Stimulated activated memory B cell treated with anti-CD40 and anti-IgM and Interleukin-4, amounts not matched to agents 10 μg/mL and 1 μg/mL and 100 μg/mL, for 72 hours (primary cell): ENCODE measurements around the gene STAT1.

Experiments
- ATAC-seq: fragments of 150-1000 bp; cut with Tn5 transposase; 2 replicates; pipeline ENCODE4 v1.10.0; 2021
- H3K27ac Mint-ChIP-seq: one replicate; pipeline ENCODE4 v1.8.0; 2022; ENCODE audit warnings: mild to moderate bottlenecking, mixed read lengths
- H3K27me3 Mint-ChIP-seq: one replicate; pipeline ENCODE4 v1.8.0; 2022; ENCODE audit warnings: mixed read lengths
- H3K36me3 Mint-ChIP-seq: one replicate; pipeline ENCODE4 v1.8.0; 2022; ENCODE audit warnings: mixed read lengths
- H3K4me1 Mint-ChIP-seq: one replicate; pipeline ENCODE4 v1.8.0; 2022; ENCODE audit warnings: mixed read lengths
- H3K4me3 Mint-ChIP-seq: one replicate; pipeline ENCODE4 v1.8.0; 2022; ENCODE audit warnings: mild to moderate bottlenecking, moderate library complexity, mixed read lengths
- H3K9me3 Mint-ChIP-seq: one replicate; pipeline ENCODE4 v1.8.0; 2022; ENCODE audit warnings: mixed read lengths

The STAT1 gene

GRCh38 chr2:190942697-190943096 lies 71.3 kb downstream of the STAT1 start:
- Mint-ChIP-seq H3K9me3 (no peaks in the 10 kb centered on the region), H3K4me1 (peaks cover 11% of the 10 kb centered on the region), H3K4me3 (no peak overlapping the region), H3K27me3 (no peaks in the 10 kb centered on the region), H3K36me3 (peaks cover 6% of the 10 kb centered on the region), H3K27ac (no peak overlapping the region)
- no peak for ATAC-seq

DNA sequence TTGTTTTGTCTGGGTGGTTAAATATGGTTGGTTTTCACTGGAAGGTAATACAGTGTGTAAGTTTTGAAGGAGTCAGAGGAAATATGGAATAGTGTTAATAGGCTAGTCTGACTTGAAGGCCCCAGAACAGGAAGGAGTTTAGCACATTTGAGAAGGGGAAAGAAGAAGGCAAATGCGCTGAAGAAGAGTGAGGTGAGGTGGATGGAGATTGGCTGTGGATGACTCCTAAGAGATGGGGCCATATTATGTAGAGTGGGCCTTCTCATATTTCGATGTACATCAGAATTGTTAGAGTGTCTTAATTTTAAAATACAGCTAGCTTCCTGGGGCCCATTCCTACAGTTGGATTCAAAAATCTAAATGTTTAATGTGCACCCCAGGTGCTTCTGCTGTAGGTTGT lies 72.4 kb downstream of the STAT1 start:
- Mint-ChIP-seq H3K4me3 (no peak overlapping the region), H3K27ac (no peak overlapping the region)
- ATAC-seq: no peak

DNA sequence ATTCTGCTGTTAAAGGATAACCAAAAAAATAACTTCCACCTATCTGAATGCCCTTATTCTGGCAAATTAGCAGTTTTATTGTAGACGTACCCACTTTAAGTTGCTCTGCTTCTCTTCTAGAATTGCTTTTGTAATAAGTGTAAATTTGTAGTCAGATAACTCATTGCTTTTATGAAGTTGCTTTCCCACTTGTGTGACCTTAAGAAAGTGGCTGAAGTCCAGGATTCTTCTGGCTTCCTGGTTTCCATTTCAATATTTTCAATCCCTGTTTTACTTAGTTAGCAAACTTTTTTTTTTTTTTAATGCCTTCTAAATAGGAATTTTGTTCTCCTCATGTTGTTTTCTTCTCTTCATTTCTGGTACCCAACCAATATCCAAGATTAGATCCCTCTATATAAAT lies 73.5 kb downstream of the STAT1 start:
- ATAC-seq: no peak
- Mint-ChIP-seq H3K27me3 (no peaks in the 10 kb centered on the region), H3K27ac (no peak overlapping the region), H3K4me3 (no peak overlapping the region), H3K9me3 (no peaks in the 10 kb centered on the region), H3K36me3 (no peaks in the 10 kb centered on the region), H3K4me1 (no peaks in the 10 kb centered on the region)

More for the DNA sequence above, 72.4 kb downstream of the STAT1 start:
- Mint-ChIP-seq H3K4me1 (peaks cover 4% of the 10 kb centered on the region), H3K9me3 (no peaks in the 10 kb centered on the region), H3K27me3 (no peaks in the 10 kb centered on the region), H3K36me3 (peaks cover 3% of the 10 kb centered on the region)

DNA sequence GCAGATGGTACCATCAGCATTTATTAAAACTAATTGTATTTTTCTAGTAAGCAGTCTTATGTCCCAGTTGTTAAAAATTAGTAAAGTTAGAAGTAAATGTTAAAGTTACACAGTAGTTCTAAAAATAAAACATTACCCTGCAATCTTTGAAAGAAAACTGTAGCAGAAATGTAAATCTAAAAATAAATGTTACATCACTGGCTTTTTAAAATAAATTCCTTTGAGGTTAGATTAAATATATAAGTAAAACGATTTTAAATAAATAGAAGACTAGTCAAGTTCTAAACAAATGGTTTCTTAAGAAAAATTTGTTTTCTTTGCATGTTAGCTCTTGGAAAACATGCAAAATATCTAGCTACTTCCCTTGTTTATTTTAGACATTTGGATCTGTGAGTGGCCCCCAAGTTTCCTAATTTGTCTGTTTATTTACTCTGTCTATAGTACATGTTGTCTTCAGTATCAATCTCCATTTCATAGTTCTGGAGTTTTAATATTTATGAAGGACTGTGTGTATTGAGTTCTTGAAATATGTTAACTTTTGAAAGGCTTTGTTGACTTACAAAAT lies 75.1 kb downstream of the STAT1 start:
- no peaks in the 10 kb centered on the region for H3K27me3 Mint-ChIP-seq
- H3K4me3 Mint-ChIP-seq: no peak overlapping the region
- H3K36me3 Mint-ChIP-seq: peaks cover 4% of the 10 kb centered on the region
- no peaks in the 10 kb centered on the region for H3K9me3 Mint-ChIP-seq
- H3K4me1 Mint-ChIP-seq: no peaks in the 10 kb centered on the region
- H3K27ac Mint-ChIP-seq: no peak overlapping the region
- ATAC-seq: no peak

DNA sequence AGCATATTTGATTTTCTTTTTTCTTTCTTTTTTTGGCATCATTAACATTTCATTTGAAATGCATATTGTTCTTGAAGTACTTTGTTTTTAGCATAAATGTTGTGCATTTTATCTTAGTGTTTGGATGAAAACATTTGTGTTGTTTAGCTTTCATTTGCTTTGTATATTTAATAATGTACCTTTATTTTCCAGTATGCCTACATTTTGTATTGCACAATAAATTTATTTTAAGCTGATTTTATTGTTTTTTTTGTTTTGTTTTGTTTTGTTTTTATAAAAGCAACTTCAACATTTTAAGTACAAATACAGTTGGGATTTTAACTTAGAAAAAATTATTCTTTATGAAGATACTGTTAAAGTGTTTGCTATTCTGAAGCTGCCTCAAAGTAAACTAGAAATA lies 78.9 kb downstream of the STAT1 start:
- no peaks in the 10 kb centered on the region for H3K27me3 Mint-ChIP-seq
- no peak for ATAC-seq
- no peak overlapping the region for H3K27ac Mint-ChIP-seq
- no peak overlapping the region for H3K4me3 Mint-ChIP-seq
- no peaks in the 10 kb centered on the region for H3K4me1 Mint-ChIP-seq
- no peaks in the 10 kb centered on the region for H3K9me3 Mint-ChIP-seq
- peaks cover 16% of the 10 kb centered on the region for H3K36me3 Mint-ChIP-seq

- H3K4me3 Mint-ChIP-seq: no peak overlapping the region
- no peak for ATAC-seq
- H3K36me3 Mint-ChIP-seq: peaks cover 30% of the 10 kb centered on the region
- H3K27me3 Mint-ChIP-seq: no peaks in the 10 kb centered on the region
- H3K9me3 Mint-ChIP-seq: no peaks in the 10 kb centered on the region
- no peak overlapping the region for H3K27ac Mint-ChIP-seq
- H3K4me1 Mint-ChIP-seq: no peaks in the 10 kb centered on the region
Measured at GRCh38 chr2:190933361-190933760, 80.6 kb downstream of the STAT1 start.

DNA sequence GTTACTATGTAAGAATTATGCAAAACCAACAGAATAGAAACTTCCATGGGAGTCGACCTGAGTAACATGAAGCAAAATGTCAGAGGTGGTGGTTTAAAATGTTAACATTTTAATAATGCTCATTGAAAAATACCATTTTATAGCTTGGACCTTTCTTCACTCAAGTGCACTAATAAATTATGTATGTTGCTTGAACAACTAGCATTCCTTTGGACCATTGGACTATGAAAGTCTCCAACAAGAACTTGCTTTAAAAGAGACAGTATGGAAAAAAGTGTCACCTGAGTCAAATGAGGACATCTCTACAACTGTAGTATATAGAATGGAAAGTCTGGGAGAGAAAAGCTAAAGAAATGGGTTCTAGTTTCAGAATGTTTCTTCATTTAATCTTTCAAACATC lies 81.5 kb downstream of the STAT1 start:
- Mint-ChIP-seq H3K4me3 (no peak overlapping the region), H3K36me3 (peaks cover 30% of the 10 kb centered on the region)

GRCh38 chr2:190930411-190930810 lies 83.6 kb downstream of the STAT1 start:
- ATAC-seq: no peak
- peaks cover 36% of the 10 kb centered on the region for H3K36me3 Mint-ChIP-seq
- H3K27me3 Mint-ChIP-seq: no peaks in the 10 kb centered on the region
- no peaks in the 10 kb centered on the region for H3K4me1 Mint-ChIP-seq
- no peak overlapping the region for H3K27ac Mint-ChIP-seq
- H3K4me3 Mint-ChIP-seq: no peak overlapping the region
- no peaks in the 10 kb centered on the region for H3K9me3 Mint-ChIP-seq

More for the DNA sequence above, 81.5 kb downstream of the STAT1 start:
- no peak for ATAC-seq
- no peaks in the 10 kb centered on the region for H3K27me3 Mint-ChIP-seq
- H3K4me1 Mint-ChIP-seq: no peaks in the 10 kb centered on the region
- H3K9me3 Mint-ChIP-seq: no peaks in the 10 kb centered on the region
- no peak overlapping the region for H3K27ac Mint-ChIP-seq

GRCh38 chr2:190929919-190930318 lies 84.1 kb downstream of the STAT1 start:
- ATAC-seq: no peak
- H3K9me3 Mint-ChIP-seq: no peaks in the 10 kb centered on the region
- no peak overlapping the region for H3K4me3 Mint-ChIP-seq
- no peak overlapping the region for H3K27ac Mint-ChIP-seq
- no peaks in the 10 kb centered on the region for H3K27me3 Mint-ChIP-seq
- no peaks in the 10 kb centered on the region for H3K4me1 Mint-ChIP-seq
- H3K36me3 Mint-ChIP-seq: peaks cover 36% of the 10 kb centered on the region

DNA sequence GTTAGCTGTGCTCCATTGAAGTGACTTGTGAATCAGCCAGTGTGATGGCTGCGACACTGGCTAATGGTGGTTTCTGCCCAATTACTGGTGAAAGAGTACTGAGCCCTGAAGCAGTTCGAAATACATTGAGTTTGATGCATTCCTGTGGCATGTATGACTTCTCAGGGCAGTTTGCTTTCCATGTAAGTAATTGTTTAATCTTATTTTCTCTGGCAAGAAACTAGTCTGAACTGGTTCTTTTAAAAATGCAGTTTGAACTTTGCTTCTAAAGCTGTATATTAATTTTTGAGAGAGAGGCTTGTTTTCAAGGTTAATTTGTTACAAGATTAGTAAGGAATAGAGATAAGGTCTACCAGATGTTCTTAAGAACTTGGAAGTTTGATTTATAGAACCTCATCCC lies 86.7 kb downstream of the STAT1 start:
- Mint-ChIP-seq H3K9me3 (no peaks in the 10 kb centered on the region), H3K27me3 (no peaks in the 10 kb centered on the region), H3K27ac (no peak overlapping the region), H3K4me1 (no peaks in the 10 kb centered on the region), H3K36me3 (peaks cover 45% of the 10 kb centered on the region), H3K4me3 (no peak overlapping the region)
- no peak for ATAC-seq

DNA sequence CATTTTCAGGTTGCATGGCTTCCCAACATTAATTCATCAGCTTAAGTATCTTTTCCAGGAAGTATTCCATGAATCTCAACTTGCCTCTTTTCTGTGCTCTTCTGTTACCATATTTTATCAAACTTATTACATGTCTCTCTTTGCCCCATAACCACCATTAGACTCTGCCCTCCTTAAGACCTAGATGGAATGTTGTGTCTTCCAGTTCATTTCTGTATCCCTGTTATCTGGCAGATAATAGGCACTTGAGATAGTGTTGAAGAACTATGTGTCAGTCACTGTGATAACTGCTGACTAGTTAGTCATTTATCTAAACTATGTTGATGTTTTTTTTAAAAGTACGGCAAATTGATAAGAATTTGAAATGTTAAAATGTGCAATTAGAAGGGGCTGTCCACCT lies 91.6 kb downstream of the STAT1 start:
- no peak for ATAC-seq
- no peaks in the 10 kb centered on the region for H3K4me1 Mint-ChIP-seq
- H3K27ac Mint-ChIP-seq: peak overlapping the region; percentile 57
- H3K36me3 Mint-ChIP-seq: peaks cover 44% of the 10 kb centered on the region
- H3K27me3 Mint-ChIP-seq: no peaks in the 10 kb centered on the region
- no peak overlapping the region for H3K4me3 Mint-ChIP-seq
- no peaks in the 10 kb centered on the region for H3K9me3 Mint-ChIP-seq

GRCh38 chr2:190920085-190920484 lies 93.9 kb downstream of the STAT1 start:
- Mint-ChIP-seq H3K4me1 (no peaks in the 10 kb centered on the region), H3K36me3 (peaks cover 51% of the 10 kb centered on the region), H3K27me3 (no peaks in the 10 kb centered on the region)

More at GRCh38 chr2:190920085-190920484, 93.9 kb downstream of the STAT1 start:
- ATAC-seq: no peak
- Mint-ChIP-seq H3K4me3 (no peak overlapping the region), H3K27ac (no peak overlapping the region), H3K9me3 (no peaks in the 10 kb centered on the region)
